ENCODE data around the gene EVA1B.

DNA sequence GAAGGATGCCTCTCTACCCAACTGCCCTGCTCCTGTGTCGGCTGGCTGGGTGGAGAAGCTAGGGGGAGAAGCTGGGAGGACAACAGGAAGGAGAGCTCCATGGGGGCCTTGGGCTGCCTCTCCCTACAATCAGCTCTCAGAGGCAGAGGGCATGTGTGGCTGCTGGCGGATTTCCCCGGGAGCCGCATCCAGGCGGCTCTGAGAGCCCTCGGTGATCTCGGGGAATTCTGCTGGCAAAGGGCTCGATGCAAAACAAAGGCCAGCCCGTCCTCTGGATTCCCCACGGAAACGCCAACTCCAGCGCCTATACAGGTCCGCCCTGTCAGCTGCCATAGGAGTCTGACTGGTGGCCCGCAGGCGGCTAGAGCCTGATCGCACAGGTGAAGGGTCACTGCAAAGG is 26.4 kb upstream of the EVA1B start:
- TF ChIP-seq, protein P1, sequence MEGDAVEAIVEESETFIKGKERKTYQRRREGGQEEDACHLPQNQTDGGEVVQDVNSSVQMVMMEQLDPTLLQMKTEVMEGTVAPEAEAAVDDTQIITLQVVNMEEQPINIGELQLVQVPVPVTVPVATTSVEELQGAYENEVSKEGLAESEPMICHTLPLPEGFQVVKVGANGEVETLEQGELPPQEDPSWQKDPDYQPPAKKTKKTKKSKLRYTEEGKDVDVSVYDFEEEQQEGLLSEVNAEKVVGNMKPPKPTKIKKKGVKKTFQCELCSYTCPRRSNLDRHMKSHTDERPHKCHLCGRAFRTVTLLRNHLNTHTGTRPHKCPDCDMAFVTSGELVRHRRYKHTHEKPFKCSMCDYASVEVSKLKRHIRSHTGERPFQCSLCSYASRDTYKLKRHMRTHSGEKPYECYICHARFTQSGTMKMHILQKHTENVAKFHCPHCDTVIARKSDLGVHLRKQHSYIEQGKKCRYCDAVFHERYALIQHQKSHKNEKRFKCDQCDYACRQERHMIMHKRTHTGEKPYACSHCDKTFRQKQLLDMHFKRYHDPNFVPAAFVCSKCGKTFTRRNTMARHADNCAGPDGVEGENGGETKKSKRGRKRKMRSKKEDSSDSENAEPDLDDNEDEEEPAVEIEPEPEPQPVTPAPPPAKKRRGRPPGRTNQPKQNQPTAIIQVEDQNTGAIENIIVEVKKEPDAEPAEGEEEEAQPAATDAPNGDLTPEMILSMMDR (optimal IDR thresholded peaks at IDR 0.05 in 1 of 3, IDR thresholded peaks at IDR 0.05 in 1 of 3, conservative IDR thresholded peaks at IDR 0.05 in 1 of 3; ENCODE audit: extremely low read depth in 1 of 3, insufficient read depth in 2 of 3, low read length in 3 of 3) = no peak
- no peak for TF ChIP-seq EZH2 (IDR thresholded peaks at IDR 0.05; ENCODE audit: low read length)
